GM19463 (cell line): ENCODE results near the gene GNAI3.
"Not testable (repeated sequence)": the region's sequence is repeated elsewhere in the genome, so short reads cannot be mapped to it uniquely, and the experiment has no call there.

Experiments used
- ATAC-seq: cut with Tn5 transposase; IDR thresholded peaks from one replicate; pipeline ENCODE4 v1.9.1; 2021; ENCODE audit warnings: mild to moderate bottlenecking, moderate library complexity; ENCODE audit not compliant: unreplicated experiment

GNAI3 gene

DNA sequence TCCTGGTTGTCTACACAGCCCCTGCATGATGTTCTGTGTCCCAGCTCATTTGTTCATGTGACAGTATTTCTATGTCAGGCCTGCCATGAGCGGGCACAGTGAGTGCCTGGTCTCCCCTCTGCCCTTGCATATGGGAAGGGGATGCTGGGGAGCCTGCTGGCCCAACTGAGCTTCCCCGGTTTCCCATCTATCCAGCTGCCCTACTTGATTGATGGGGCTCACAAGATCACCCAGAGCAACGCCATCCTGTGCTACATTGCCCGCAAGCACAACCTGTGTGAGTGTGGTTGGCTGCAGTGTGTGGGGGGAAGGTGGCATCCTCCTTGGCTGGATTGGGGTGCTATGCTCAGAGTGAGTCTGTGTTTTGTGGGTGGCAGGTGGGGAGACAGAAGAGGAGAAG, 109.0 kb downstream of the GNAI3 start:
- no peak for ATAC-seq

DNA sequence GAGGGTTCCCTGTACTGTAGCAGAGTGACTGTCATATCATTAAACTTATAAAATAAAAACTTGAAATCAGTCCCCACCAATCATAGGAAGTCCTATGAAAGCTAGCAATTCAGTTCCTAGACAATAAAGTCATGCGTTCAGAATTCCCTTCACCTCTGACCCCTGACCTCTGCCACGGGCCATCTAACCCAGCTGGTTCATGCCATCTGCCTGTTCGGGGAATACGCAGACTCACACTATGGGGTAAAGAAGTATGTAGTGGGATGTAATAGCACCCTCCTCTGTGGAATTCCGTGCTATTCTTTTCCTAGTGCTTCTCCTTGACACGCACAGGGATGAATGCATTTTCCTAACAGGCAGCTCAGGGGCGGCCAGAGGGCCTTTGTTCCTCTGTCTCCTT, 109.6 kb downstream of the GNAI3 start:
- no peak for ATAC-seq

DNA sequence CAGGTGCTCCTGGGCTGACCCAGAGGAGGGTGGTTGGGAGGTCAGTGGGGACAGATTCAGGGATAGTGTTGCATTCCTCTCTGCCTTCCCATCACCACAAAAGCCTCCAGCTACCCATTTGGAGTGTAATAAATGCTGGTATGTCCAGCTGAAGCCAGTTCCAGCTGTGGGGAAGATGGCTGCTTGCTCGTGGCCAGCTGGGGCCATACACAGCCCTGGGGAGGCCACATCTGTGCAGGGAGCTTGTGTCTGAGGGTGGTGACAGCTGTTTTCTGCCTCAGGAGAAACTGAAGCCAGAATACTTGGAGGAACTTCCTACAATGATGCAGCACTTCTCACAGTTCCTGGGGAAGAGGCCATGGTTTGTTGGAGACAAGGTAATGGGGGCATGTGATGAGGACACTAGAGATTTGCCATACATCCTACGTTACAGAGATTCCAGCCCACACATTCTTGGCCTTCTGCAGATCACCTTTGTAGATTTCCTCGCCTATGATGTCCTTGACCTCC, 110.2 kb downstream of the GNAI3 start:
- ATAC-seq = no peak

DNA sequence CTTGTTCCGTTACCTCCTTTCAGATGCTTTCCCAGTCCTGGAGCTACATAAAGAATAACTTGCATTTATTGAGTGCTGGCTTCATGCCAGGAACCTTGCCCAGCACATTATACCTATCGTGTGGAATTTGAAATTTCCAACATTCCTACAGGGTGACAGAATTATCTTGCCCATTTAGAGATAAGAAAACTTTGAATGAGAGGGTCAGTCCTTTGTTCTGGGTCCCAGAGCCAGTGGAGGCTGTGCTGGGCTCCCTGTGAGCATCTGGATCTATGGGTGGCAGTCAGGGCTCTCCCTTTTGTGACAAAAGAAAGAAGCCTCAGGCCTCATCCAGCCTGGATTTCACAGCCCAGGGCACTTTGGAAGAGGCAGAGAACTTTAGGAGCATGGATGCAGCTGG, 110.7 kb downstream of the GNAI3 start:
- no peak for ATAC-seq

DNA sequence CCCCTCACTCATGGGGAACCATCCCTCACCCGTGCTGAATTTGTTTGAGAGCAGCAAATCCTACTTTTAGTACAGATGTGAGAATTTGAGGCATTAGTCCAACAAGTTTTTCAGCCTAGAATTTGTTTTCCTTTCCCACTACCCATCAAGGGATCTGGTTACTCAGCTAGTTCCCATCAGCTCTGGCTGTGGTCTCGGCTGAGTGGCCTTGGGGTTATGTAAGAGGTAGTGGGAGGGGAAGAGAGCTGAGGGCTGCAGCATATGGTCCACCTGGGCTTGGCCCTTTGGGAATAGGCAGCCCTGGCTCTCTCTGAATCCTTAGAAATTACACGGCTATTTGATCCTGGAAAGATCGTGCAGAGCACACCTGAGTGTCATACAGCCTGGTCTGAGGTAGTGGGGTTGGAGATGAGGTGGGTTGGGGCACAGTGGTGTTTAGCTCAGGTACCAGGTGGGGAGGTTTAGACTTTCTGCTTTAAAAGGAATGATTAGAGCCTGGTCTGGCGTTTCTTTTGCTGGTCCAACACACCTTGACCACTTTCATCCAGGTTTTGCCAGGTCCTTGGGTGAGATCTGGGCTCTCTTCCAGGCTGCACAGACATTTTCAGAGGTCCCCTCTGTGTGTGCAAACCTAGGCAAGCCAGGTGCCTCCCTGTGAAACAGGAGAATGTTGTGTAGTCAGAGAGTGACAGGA, 111.7 kb downstream of the GNAI3 start:
- no peak for ATAC-seq

DNA sequence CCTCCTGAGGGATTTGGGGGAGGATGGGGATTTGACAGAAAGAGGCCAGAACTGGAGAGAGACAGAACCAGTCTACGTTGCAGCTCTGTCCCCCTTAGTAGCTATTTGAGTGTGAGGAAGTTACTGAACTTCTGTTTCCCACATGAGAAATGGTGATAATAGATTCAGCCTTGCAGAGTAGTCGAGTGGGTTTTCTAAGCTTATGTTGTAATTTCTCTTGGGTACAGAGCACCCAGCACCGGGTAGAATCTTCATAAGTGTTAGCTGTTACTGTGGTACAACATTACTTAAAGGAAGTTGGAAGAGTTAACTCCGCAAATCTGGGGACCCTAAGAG, 112.2 kb downstream of the GNAI3 start:
- ATAC-seq = not testable (repeated sequence)

DNA sequence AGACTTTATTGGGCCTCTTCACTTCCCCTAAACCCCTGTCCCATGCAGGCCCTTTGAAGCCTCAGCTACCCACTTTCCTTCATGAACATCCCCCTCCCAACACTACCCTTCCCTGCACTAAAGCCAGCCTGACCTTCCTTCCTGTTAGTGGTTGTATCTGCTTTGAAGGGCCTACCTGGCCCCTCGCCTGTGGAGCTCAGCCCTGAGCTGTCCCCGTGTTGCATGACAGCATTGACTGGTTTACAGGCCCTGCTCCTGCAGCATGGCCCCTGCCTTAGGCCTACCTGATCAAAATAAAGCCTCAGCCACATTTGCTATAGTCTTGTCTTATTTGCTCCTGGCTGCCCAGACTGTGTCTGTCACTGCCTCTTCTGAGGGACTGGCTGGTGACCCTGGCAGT, 113.0 kb downstream of the GNAI3 start:
- no peak for ATAC-seq

DNA sequence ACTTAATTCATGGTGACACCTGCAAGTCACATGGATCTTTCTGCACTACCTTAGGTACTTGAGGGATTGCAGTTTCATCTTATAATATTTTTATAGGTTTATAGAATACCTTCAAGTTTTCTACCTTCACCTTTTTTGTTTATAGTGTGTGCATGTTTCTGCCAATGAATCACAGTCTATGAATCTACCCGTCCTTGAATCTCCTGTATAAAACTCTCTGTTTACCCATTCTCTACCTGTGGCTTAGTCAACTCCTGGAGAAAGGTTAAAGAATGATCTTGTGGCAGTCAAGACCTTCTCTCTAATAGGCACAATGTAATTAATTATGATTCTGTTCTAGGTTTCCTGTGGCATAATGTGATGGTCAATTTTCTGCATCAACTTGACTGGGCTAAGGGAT, 116.3 kb downstream of the GNAI3 start:
- ATAC-seq = no peak

DNA sequence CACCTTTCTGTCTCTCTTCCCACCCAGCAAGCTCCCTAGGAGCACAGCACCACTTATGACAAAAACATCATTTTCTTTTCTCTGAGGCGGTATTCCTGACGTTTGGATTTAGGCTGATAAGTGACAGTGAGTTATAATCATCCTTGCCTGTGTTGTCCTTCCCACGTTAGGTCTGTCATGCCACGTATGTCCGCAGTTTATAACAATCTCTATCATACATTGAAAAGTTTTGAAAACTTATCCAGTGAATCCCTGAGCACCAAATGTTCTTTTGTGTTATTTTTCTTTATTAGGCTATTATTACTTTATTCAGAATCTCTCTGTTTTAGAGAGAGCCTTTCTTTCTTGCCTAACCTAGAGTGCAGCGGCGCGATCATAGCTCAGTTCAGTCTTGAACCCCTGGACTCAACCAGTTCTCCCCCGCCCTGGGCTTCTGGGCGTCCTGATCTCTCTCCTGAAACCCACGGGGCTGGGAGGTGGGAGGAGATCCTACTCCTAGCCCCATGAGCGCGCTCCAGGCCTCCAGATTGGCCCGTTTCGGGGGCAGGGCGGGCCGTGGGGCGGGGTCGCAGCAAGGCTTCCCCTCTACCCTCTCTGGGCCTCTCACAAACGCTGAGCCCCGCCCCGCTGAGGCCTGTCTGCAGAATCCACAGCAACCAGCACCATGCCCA, 119.2 kb downstream of the GNAI3 start, which contains the start of gene GSTM2:
Gene GSTM2, plus strand, starts transcription at position 606 of the 671 bp plus-strand sequence. Its CDS starts 59 bp downstream, at position 665.
- peak; percentile 99 for ATAC-seq
